Aorta (tissue), 5 donors: ENCODE results near the gene AP1S2. TPM values are rescaled to one million over a fixed set of nuclear protein-coding genes. Genes with fewer than 3 reads are reported as not detected.

ENCODE experiments used
- ATAC-seq: fragments of 200-7000 bp; cut with Tn5 transposase; one replicate; pipeline ENCODE4 v1.9.1; 2022; ENCODE audit warnings: moderate library complexity; ENCODE audit not compliant: low FRiP score
- DNase-seq, 2 donors: peaks; one replicate each; pipeline ENCODE4 v3.0.0-alpha.2; 2020
- H3K27ac ChIP-seq, 2 donors: one replicate each; pipeline ENCODE4 v1.5.1; 2013; ENCODE audit warnings: low read length in 2 of 2, mild to moderate bottlenecking in 2 of 2, moderate library complexity in 2 of 2, control low read depth in 1 of 2, inconsistent platforms in 1 of 2, low read depth in 1 of 2
- H3K27me3 ChIP-seq, 2 donors: one replicate each; pipeline ENCODE4 v1.6.1; 2013; ENCODE audit warnings: control low read depth in 1 of 2, low read length in 1 of 2, mild to moderate bottlenecking in 1 of 2, moderate library complexity in 1 of 2; ENCODE audit not compliant: insufficient read depth in 2 of 2, control insufficient read depth in 1 of 2
- H3K36me3 ChIP-seq, 2 donors: one replicate each; pipeline ENCODE4 v1.6.1; 2013; ENCODE audit warnings: control low read depth in 1 of 2, low read length in 1 of 2, mild to moderate bottlenecking in 1 of 2; ENCODE audit not compliant: insufficient read depth in 2 of 2, control insufficient read depth in 1 of 2
- H3K4me1 ChIP-seq, 2 donors: one replicate each; pipeline ENCODE4 v1.6.1; 2013; ENCODE audit warnings: low read length in 2 of 2, control low read depth in 1 of 2, mild to moderate bottlenecking in 1 of 2, moderate library complexity in 1 of 2; ENCODE audit not compliant: insufficient read depth in 2 of 2, control insufficient read depth in 1 of 2
- H3K4me3 ChIP-seq, 2 donors: one replicate each; pipeline ENCODE4 v1.5.1; 2013; ENCODE audit warnings: low read length in 2 of 2, control low read depth in 1 of 2, mild to moderate bottlenecking in 1 of 2
- H3K9me3 ChIP-seq: one replicate; pipeline ENCODE4 v1.6.1; 2013; ENCODE audit warnings: mild to moderate bottlenecking, low read length; ENCODE audit not compliant: control insufficient read depth
- WGBS, 2 donors: extraction: QIAGEN DNeasy Blood & Tissue Kit; methylation state at CpG; one replicate each; pipeline ENCODE4 v1.1.7; 2013; 5-methylcytosine and 5-hydroxymethylcytosine counted together
- intact Hi-C, 2 donors: fragments of 100-400 bp; cut with DNase I; formaldehyde crosslinking; loops; one replicate each; pipeline versions ENCODE4 v1.14.2 to v1.15.0; 2022
- polyA plus RNA-seq, 2 donors: library from polyadenylated mRNA; stranded (reverse); fragments of 200-250 nt; gene quantifications; one replicate each; pipeline ENCODE4 v1.2.3, GENCODE V29; 2013
- total RNA-seq, 2 donors: library from RNA; stranded (reverse); fragmentation: NEBNext Ultra II Directional; extraction: Animal tissue kit (Norgen Biotek cat#: 25700); gene quantifications; one replicate each; pipeline ENCODE4 v1.2.1, GENCODE V29; 2021
- donor health status: healthy with polysubstance abuse.
- donor health status: Bipolar disorder and iron deficiency.
- donor health status: DM: no; HTN: no; CAD: no.
- donor health status: DM: no; HTN: no; CAD: no.
- donor health status: DM: yes; HTN: yes; CAD: no.

AP1S2 gene
- total and polyA plus RNA-seq, 4 donors, result 31.6 to 60.0 (median 52.5) TPM

DNA sequence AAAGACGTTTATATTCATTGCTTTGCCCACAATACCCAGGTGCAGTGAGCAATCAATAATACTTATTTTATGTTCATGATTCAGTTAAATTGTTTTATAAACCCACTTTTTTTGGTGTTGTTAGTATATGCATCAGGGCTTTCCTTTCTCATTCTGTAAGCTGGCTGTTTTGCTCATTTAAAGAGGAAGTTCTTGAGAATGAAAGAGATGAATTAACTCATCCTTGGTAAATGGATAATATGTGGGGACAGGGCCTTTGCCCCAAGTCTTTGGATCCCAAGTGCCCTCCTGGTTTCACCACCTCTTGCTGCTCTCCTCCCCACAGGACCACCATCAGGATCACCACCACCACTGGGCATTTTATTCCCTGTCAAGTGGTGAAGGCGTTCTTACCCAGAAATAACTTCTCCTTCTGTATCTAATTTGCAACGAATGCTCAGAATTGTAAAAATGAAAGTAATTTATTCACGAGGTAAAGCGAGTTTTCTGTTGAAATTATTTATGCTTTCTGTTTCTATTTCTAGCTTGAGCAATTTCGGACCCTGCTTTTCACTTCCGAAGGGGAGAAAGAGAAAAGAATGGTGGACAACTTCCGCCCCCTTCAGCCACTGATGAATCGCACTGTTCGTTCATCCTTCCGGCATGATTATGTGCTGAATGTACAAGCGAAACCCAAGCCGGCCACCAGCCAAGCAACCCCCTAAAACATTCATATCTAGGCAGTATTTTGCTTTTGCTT is 72.5 kb downstream of the AP1S2 start:
- Histone ChIP-seq H3K9me3 (no peaks in the 10 kb centered on the region), H3K36me3 (peaks cover 0 to 2% of the 10 kb centered on the region in 2 donors), H3K27me3 (no peaks in the 10 kb centered on the region), H3K4me1 (no peaks in the 10 kb centered on the region), H3K4me3 (no peak overlapping the region), H3K27ac (no peak overlapping the region)
- DNase-seq, result no peak
- intact Hi-C loops, result no loop called here
- WGBS, 2 donors, result 77 to 85% methylated on average over 13 of the region's 13 CpGs
- no peak for ATAC-seq

Other genes starting within 250 kb of the AP1S2 start
- not detected for gene CLTRN, start 190.0 kb downstream of the AP1S2 start, total RNA-seq
- gene CLTRN, start 190.0 kb downstream of the AP1S2 start, polyA plus RNA-seq, result not detected
- 10 to 100 TPM; 30.8 to 46.4 TPM for gene CA5B, start 116.5 kb downstream of the AP1S2 start, total RNA-seq
- gene CA5B, start 116.5 kb downstream of the AP1S2 start, polyA plus RNA-seq, result 1 to 10 TPM; 3.0 to 8.6 TPM
- gene ZRSR2, start 64.3 kb downstream of the AP1S2 start, total RNA-seq, result 10 to 100 TPM; 13.4 to 18.9 TPM
- gene ZRSR2, start 64.3 kb downstream of the AP1S2 start, polyA plus RNA-seq, result 10 to 100 TPM; 38.7 to 98.8 TPM